Kidney epithelial cell (primary cell): ENCODE measurements around the gene ATPAF2. TPM values are rescaled to one million over a fixed set of nuclear protein-coding genes. Genes with fewer than 3 reads are reported as not detected.

ENCODE experiments used
- DNase-seq: peaks from one replicate; pipeline ENCODE4 v3.0.0-alpha.2; 2010; ENCODE audit warnings: low read depth
- H3K27me3 ChIP-seq: 2 replicates; pipeline ENCODE4 v1.6.0; 2011; ENCODE audit warnings: low read length; ENCODE audit not compliant: control insufficient read depth, insufficient read depth
- H3K36me3 ChIP-seq: 2 replicates; pipeline ENCODE4 v1.5.1; 2011; ENCODE audit warnings: low read length; ENCODE audit not compliant: control insufficient read depth, insufficient read depth
- H3K4me3 ChIP-seq: 2 replicates; pipeline ENCODE4 v1.5.1; 2011; ENCODE audit warnings: low read depth, mild to moderate bottlenecking, control low read depth, low read length
- total RNA-seq: library from RNA; depleted of rRNA; stranded (reverse); fragments of >200 nt; gene quantifications from 2 replicates; pipeline ENCODE4 v1.2.3, GENCODE V29; 2015
- TF ChIP-seq, protein P1 (sequence below): IDR thresholded peaks from 2 replicates; pipeline ENCODE4 v1.5.1; 2011; ENCODE audit warnings: mild to moderate bottlenecking, moderate library complexity, low read length, control low read depth, inconsistent platforms; ENCODE audit not compliant: insufficient read depth, poor library complexity, severe bottlenecking

Gene ATPAF2
- total RNA-seq, 1 donor from 2014 or later, result 32.3 TPM

DNA sequence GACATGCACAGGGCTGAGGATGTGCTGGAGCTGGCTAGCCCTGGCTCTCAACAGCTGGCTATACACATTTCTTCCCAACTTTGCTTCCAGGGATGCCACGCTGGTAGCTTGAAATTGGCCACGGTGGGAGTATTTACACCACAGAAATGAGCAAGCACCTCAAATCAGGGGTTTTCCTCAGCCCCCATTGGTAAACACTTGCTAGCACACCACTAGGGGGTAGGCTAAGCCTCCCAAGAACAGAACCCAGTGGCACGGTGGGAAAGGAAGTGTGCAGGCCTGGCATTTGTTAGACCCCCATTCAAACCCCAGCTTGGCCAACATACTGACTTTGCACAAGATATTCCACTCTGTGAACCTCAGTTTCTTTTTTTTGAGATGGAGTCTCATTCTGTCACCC, 53.4 kb downstream of the ATPAF2 start:
- Histone ChIP-seq H3K27me3 (no peaks in the 10 kb centered on the region), H3K4me3 (no peak overlapping the region), H3K36me3 (no peaks in the 10 kb centered on the region)
- no peak for DNase-seq
- TF ChIP-seq, protein P1, sequence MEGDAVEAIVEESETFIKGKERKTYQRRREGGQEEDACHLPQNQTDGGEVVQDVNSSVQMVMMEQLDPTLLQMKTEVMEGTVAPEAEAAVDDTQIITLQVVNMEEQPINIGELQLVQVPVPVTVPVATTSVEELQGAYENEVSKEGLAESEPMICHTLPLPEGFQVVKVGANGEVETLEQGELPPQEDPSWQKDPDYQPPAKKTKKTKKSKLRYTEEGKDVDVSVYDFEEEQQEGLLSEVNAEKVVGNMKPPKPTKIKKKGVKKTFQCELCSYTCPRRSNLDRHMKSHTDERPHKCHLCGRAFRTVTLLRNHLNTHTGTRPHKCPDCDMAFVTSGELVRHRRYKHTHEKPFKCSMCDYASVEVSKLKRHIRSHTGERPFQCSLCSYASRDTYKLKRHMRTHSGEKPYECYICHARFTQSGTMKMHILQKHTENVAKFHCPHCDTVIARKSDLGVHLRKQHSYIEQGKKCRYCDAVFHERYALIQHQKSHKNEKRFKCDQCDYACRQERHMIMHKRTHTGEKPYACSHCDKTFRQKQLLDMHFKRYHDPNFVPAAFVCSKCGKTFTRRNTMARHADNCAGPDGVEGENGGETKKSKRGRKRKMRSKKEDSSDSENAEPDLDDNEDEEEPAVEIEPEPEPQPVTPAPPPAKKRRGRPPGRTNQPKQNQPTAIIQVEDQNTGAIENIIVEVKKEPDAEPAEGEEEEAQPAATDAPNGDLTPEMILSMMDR, result peak; percentile 22

GRCh38 chr17:17985153-17985552, 53.8 kb downstream of the ATPAF2 start:
- DNase-seq, result no peak
- Histone ChIP-seq H3K36me3 (no peaks in the 10 kb centered on the region), H3K27me3 (no peaks in the 10 kb centered on the region), H3K4me3 (no peak overlapping the region)
- TF ChIP-seq, protein P1, result no peak

GRCh38 chr17:17983776-17984175, 55.2 kb downstream of the ATPAF2 start:
- DNase-seq, result no peak
- TF ChIP-seq, protein P1, result no peak
- Histone ChIP-seq H3K36me3 (no peaks in the 10 kb centered on the region), H3K4me3 (no peak overlapping the region), H3K27me3 (no peaks in the 10 kb centered on the region)

DNA sequence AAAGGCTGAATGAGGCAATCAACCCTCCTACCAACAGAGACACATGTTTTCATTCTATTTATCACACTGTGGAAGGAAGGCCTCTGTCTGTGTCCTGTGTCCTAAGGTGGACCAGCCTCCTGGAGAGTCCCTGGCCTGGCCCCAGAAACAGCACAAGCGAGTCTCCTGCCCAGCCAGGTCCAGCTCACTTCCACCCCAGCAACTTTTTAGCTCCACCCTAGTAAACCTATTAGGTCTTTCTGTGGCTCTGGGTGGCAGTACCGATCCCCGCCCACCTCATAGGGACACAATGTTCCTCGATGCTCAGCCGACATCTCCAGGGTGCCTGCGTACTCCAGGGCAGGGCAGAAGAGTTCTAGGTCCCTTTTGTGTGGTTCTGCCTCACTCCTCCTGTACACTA, 55.6 kb downstream of the ATPAF2 start:
- DNase-seq, result no peak
- H3K36me3 ChIP-seq, result no peaks in the 10 kb centered on the region
- H3K27me3 ChIP-seq, result no peaks in the 10 kb centered on the region
- H3K4me3 ChIP-seq, result no peak overlapping the region
- TF ChIP-seq, protein P1, result no peak

DNA sequence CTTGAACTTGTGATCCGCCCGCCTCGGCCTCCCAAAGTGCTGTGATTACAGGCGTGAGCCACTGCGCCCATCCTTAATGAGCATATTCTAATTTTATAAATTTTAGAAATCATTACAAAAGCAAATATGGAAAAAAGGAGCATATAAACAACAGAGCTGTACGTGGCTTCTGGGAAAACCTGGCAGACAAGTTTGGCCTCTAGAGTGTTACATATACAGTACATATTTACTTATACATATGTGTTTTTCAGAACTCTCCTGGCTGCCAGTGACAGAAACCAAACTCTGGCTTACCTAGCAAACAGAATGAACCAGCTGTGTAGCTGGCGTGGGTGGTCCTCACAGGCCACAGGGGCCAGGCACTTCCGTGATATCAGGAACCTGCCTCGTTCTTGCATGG, 56.2 kb downstream of the ATPAF2 start:
- Histone ChIP-seq H3K27me3 (no peaks in the 10 kb centered on the region), H3K36me3 (no peaks in the 10 kb centered on the region)
- TF ChIP-seq, protein P1, result no peak

GRCh38 chr17:17981330-17981729, 57.6 kb downstream of the ATPAF2 start:
- H3K27me3 ChIP-seq, result no peaks in the 10 kb centered on the region
- H3K36me3 ChIP-seq, result no peaks in the 10 kb centered on the region
- H3K4me3 ChIP-seq, result no peak overlapping the region
- DNase-seq, result no peak
- TF ChIP-seq, protein P1, result no peak

More for the DNA sequence above, 56.2 kb downstream of the ATPAF2 start:
- DNase-seq, result no peak
- H3K4me3 ChIP-seq, result no peak overlapping the region
